Activated T-cell treated with anti-CD3 and anti-CD28 coated beads for 48 hours (primary cell): ENCODE data around the gene TMEM131L.
A peak's percentile ranks its signal among the peaks of the same experiment; 100 is the strongest.

Experiments
- DNase-seq: peaks from one replicate; pipeline ENCODE4 v3.0.0-alpha.2; 2020; ENCODE audit warnings: low read depth

The TMEM131L gene

GRCh38 chr4:153474251-153474650, 8.1 kb downstream of the TMEM131L start:
- no peak for DNase-seq

GRCh38 chr4:153476829-153477574, 10.8 kb downstream of the TMEM131L start:
- DNase-seq: no peak

- no peak for DNase-seq
These were observed 12.9 kb downstream of the TMEM131L start for GRCh38 chr4:153479101-153479500.

GRCh38 chr4:153480704-153481103, 14.5 kb downstream of the TMEM131L start:
- no peak for DNase-seq

- DNase-seq: no peak
These were observed 15.3 kb downstream of the TMEM131L start for GRCh38 chr4:153481478-153481877.

GRCh38 chr4:153483432-153484418, 17.6 kb downstream of the TMEM131L start:
- no peak for DNase-seq

- no peak for DNase-seq
These were observed 19.2 kb downstream of the TMEM131L start for GRCh38 chr4:153485359-153485758.

- DNase-seq: no peak
These were observed 19.7 kb downstream of the TMEM131L start for GRCh38 chr4:153485860-153486259.

GRCh38 chr4:153486281-153487151, 20.4 kb downstream of the TMEM131L start:
- DNase-seq: no peak

GRCh38 chr4:153488006-153488891, 22.1 kb downstream of the TMEM131L start:
- peak; percentile 65 for DNase-seq

GRCh38 chr4:153489856-153490558, 23.8 kb downstream of the TMEM131L start:
- no peak for DNase-seq

GRCh38 chr4:153490985-153491483, 24.9 kb downstream of the TMEM131L start:
- DNase-seq: no peak

GRCh38 chr4:153494562-153494961, 28.4 kb downstream of the TMEM131L start:
- no peak for DNase-seq

GRCh38 chr4:153495480-153496193, 29.5 kb downstream of the TMEM131L start:
- no peak for DNase-seq

- DNase-seq: no peak
These were observed 31.0 kb downstream of the TMEM131L start for GRCh38 chr4:153497091-153497531.

GRCh38 chr4:153497988-153498967, 32.1 kb downstream of the TMEM131L start:
- DNase-seq: no peak

- DNase-seq: no peak
These were observed 32.8 kb downstream of the TMEM131L start for GRCh38 chr4:153499005-153499404.

GRCh38 chr4:153501578-153501977, 35.4 kb downstream of the TMEM131L start:
- no peak for DNase-seq
